Breast epithelium (tissue), 4 donors: Measurements from ENCODE around the gene CRYBG2. TPM values are rescaled to one million over a fixed set of nuclear protein-coding genes. Genes with fewer than 3 reads are reported as not detected.

ENCODE experiments used
- DNase-seq, 2 donors: peaks; one replicate each; pipeline ENCODE4 v3.0.0-alpha.2; 2019; ENCODE audit warnings: low spot score in 2 of 2
- H3K27ac ChIP-seq, 2 donors: fragments of 200-600 bp; sonication (generic) in 1 of 2; one replicate each; pipeline ENCODE4 v1.5.1; 2016 to 2019; ENCODE audit warnings: mild to moderate bottlenecking in 1 of 2
- H3K27me3 ChIP-seq, 2 donors: fragments of 200-600 bp; sonication (generic) in 1 of 2; one replicate each; pipeline versions ENCODE4 v1.5.1 to v1.6.0; 2017 to 2019; ENCODE audit warnings: control low read depth in 1 of 2, mild to moderate bottlenecking in 1 of 2
- H3K36me3 ChIP-seq: fragments of 200-600 bp; one replicate; pipeline ENCODE4 v1.5.1; 2019
- H3K4me1 ChIP-seq, 2 donors: fragments of 200-600 bp; sonication (generic); one replicate each; pipeline ENCODE4 v1.5.1; 2016 to 2019; ENCODE audit warnings: control low read depth in 1 of 2
- H3K4me3 ChIP-seq, 3 donors: fragments of 200-600 bp; sonication (generic); 1 replicate in 2 of 3; 2 replicates in 1 of 3; pipeline ENCODE4 v1.5.1; 2016 to 2019; ENCODE audit warnings: mild to moderate bottlenecking in 3 of 3, moderate library complexity in 2 of 3
- H3K9me3 ChIP-seq, 2 donors: fragments of 200-600 bp; sonication (generic) in 1 of 2; one replicate each; pipeline ENCODE4 v1.5.1; 2016 to 2019; ENCODE audit warnings: control low read depth in 1 of 2
- POLR2A ChIP-seq: fragments of 450-650 bp; IDR thresholded peaks from one replicate; pipeline ENCODE4 v1.6.1; 2016; ENCODE audit warnings: antibody characterized with exemption, mild to moderate bottlenecking, moderate library complexity
- POLR2AphosphoS5 ChIP-seq, 3 donors: sonication (generic); formaldehyde crosslinking; IDR thresholded peaks; one replicate each; pipeline ENCODE4 v1.6.1; 2017; ENCODE audit warnings: antibody characterized with exemption in 3 of 3
- intact Hi-C: fragments of 100-400 bp; cut with DNase I; formaldehyde crosslinking; loops from one replicate; pipeline ENCODE4 v1.15.1; 2023; ENCODE audit warnings: low total_unique reads
- total RNA-seq, 3 donors: library from RNA; depleted of rRNA; stranded (reverse); fragments of >200 nt; gene quantifications; one replicate each; pipeline ENCODE4 v1.1.0, GENCODE V29; 2016
- TF ChIP-seq, protein P1 (sequence below), 3 donors: fragments of 450-650 bp; IDR thresholded peaks; one replicate each; pipeline ENCODE4 v1.5.1; 2016 to 2017; ENCODE audit warnings: antibody characterized with exemption in 3 of 3, mild to moderate bottlenecking in 3 of 3, moderate library complexity in 3 of 3

The CRYBG2 gene
- total RNA-seq, 3 donors from 2014 or later, result 0.66 TPM; not detected in 2

DNA sequence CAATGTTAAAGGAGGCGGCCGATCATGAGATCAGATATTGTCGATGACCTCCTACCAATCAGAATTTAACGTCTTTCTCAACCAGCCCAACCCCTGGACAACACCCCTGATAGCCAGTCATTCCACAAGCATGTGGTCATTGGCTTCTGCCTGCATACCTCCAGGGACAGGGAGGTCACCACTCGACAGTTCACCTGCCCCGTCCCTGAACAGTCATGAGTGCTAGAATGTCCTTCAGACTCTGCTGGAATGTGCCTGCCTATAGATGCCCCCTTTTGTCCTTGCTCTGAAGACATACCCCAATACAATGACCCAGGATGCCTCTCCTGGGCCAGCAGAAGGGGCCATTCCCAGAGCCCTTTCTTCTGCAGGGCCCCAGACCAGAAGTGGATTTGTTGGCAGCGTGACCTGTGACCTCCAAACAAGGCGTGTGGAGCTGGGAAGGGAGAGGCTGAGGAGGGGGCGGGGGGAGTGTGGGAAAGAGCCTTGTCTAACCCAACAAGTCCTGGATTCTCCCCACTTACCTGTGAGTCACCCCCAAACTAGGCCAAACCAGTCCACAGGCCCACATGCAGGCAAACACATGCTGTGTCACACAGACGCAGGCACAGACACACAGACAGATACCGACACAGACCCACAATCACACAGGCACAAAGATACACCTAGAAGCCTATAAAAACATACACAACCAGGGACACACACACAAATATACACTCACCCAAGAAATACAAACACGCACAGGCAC, 2.2 kb downstream of the CRYBG2 start:
- Histone ChIP-seq H3K4me3 (no peak overlapping the region), H3K4me1 (no peaks in the 10 kb centered on the region), H3K27ac (no peak overlapping the region), H3K36me3 (no peaks in the 10 kb centered on the region), H3K9me3 (no peaks in the 10 kb centered on the region), H3K27me3 (no peaks in the 10 kb centered on the region)
- DNase-seq, result no peak
- TF ChIP-seq, protein P1, sequence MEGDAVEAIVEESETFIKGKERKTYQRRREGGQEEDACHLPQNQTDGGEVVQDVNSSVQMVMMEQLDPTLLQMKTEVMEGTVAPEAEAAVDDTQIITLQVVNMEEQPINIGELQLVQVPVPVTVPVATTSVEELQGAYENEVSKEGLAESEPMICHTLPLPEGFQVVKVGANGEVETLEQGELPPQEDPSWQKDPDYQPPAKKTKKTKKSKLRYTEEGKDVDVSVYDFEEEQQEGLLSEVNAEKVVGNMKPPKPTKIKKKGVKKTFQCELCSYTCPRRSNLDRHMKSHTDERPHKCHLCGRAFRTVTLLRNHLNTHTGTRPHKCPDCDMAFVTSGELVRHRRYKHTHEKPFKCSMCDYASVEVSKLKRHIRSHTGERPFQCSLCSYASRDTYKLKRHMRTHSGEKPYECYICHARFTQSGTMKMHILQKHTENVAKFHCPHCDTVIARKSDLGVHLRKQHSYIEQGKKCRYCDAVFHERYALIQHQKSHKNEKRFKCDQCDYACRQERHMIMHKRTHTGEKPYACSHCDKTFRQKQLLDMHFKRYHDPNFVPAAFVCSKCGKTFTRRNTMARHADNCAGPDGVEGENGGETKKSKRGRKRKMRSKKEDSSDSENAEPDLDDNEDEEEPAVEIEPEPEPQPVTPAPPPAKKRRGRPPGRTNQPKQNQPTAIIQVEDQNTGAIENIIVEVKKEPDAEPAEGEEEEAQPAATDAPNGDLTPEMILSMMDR (IDR thresholded peaks at IDR 0.05), result no peak
- TF ChIP-seq POLR2A (no peak), POLR2AphosphoS5 (IDR thresholded peaks at IDR 0.05) (no peak)
- intact Hi-C loops, result no loop called here

DNA sequence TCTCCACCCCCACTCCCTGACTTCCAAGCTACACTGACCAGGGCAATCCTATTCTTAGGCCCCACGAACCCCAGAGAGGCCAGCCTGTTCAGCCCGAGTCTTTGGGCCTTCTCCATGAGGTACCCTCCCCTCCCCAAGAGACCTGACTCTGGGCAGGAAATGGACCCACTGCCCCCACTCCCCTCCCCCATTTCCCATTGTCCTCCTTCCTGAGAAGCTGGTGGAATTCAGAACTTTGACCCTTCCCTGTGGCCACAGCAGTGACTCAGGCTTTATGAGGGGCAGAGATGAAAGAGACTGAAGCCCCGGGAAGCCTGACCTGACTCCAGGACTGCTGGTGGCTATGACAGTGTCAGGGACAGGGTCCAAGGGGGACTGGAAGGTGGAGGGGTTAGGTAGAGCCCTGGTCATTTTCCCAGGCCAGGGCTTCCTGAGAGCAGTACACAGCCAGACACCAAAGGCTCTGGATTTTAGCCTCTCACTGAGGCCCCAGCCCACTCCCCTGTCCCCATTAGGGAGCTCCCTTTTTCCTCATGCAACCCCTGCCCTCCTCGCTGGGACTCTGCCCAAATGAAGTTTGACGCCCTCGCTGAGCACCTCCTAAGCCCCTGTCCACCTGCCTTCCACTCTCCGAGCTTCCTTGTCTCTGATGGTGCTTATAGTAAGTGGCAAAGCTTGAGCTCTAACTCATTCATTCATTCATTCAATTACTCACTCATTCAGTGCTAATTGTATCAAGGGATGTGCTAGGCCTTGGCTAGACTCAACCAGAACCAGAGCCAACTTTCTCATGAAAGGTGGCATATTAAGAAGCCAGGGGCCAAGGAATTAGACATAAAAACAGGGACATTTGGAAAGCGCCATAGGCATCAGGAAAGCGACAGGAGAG, 3.0 kb downstream of the CRYBG2 start:
- DNase-seq, result no peak
- H3K4me3 ChIP-seq, result no peak overlapping the region
- H3K9me3 ChIP-seq, result no peaks in the 10 kb centered on the region
- H3K27ac ChIP-seq, result no peak overlapping the region
- H3K36me3 ChIP-seq, result no peaks in the 10 kb centered on the region
- no peak for TF ChIP-seq POLR2A
- TF ChIP-seq, protein P1 (IDR thresholded peaks at IDR 0.05), result no peak
- TF ChIP-seq POLR2AphosphoS5 (IDR thresholded peaks at IDR 0.05), result no peak
- no peaks in the 10 kb centered on the region for H3K27me3 ChIP-seq
- H3K4me1 ChIP-seq, result no peaks in the 10 kb centered on the region
- intact Hi-C loops, result no loop called here

DNA sequence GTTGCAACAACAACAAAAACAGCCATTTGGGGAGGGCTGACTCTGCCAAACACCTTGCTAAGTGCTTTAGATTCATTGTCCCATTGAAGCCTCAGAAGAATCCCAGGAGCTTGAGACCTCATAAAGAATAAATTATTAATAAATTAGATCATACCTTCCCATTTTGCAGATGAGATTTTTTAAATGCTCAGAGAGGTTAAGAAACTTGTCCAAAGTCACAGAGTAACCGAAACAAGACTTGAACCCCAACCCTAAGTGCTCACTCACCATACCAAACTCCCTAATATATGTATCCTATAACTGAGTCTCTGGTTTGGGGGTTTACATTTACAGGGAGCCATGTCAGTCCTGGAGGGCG, 3.6 kb downstream of the CRYBG2 start:
- intact Hi-C loops, result no loop called here
- no peaks in the 10 kb centered on the region for H3K9me3 ChIP-seq

DNA sequence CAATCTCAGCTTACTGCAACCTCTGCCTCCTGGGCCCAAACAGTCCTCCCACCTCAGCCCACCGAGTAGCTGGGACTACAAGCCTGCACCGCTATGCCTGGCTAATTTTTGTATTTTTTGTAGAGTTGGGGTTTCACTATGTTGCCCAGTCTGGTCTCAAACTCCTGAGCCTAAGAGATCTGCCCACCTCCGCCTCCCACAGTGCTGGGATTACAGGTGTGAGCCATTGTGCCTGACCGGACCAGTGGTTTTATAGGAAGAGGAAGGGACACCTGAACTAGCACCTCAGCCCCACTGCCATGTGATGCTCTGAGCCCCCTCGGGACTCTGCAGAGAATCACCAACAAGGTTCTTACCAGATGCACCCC, 4.1 kb downstream of the CRYBG2 start:
- DNase-seq, result no peak
- Histone ChIP-seq H3K4me1 (no peaks in the 10 kb centered on the region), H3K4me3 (no peak overlapping the region), H3K27me3 (no peaks in the 10 kb centered on the region), H3K36me3 (no peaks in the 10 kb centered on the region), H3K27ac (no peak overlapping the region), H3K9me3 (no peaks in the 10 kb centered on the region)
- intact Hi-C loops, result no loop called here
- TF ChIP-seq, protein P1 (IDR thresholded peaks at IDR 0.05), result no peak
- TF ChIP-seq POLR2A (no peak), POLR2AphosphoS5 (IDR thresholded peaks at IDR 0.05) (no peak)

More for the DNA sequence above, 3.6 kb downstream of the CRYBG2 start:
- no peak for DNase-seq
- Histone ChIP-seq H3K36me3 (no peaks in the 10 kb centered on the region), H3K4me3 (no peak overlapping the region), H3K4me1 (no peaks in the 10 kb centered on the region), H3K27ac (no peak overlapping the region), H3K27me3 (no peaks in the 10 kb centered on the region)
- TF ChIP-seq, protein P1 (IDR thresholded peaks at IDR 0.05), result no peak
- TF ChIP-seq POLR2AphosphoS5 (IDR thresholded peaks at IDR 0.05) (no peak), POLR2A (no peak)
